GM15510 (cell line): ENCODE results near the gene AKNA.

Experiments used
- POLR2A ChIP-seq: IDR thresholded peaks from 3 replicates; pipeline ENCODE4 v1.6.1; 2011; ENCODE audit warnings: borderline replicate concordance; ENCODE audit not compliant: insufficient read length; ENCODE audit errors: extremely low read depth

Gene AKNA

GRCh38 chr9:114426046-114426948, 38.5 kb upstream of the AKNA start:
- TF ChIP-seq POLR2A, result no peak

- no peak for TF ChIP-seq POLR2A
Observed at GRCh38 chr9:114425126-114425525, 37.3 kb upstream of the AKNA start.

- no peak for TF ChIP-seq POLR2A
Observed at GRCh38 chr9:114424126-114424525, 36.3 kb upstream of the AKNA start.

DNA sequence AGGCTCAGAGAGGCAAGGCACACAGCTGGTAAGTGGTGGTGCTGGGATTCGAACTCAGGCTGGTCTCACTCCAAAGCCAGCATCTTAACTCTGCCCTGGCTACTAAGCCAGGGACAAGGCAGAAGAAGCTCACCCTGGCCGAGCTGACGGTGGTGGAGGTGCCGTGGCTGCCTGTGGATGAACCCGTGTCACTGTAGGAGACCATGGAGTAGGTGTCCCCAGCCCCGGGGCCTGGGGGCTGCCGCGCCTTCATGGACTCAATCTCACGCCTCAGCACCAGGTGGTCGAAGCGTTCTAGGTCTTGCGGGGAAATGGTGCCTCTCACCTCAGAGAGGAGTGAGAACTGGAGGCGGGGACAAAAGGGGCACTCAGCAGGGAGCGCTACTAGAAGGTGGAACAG, 35.4 kb upstream of the AKNA start:
- no peak for TF ChIP-seq POLR2A

DNA sequence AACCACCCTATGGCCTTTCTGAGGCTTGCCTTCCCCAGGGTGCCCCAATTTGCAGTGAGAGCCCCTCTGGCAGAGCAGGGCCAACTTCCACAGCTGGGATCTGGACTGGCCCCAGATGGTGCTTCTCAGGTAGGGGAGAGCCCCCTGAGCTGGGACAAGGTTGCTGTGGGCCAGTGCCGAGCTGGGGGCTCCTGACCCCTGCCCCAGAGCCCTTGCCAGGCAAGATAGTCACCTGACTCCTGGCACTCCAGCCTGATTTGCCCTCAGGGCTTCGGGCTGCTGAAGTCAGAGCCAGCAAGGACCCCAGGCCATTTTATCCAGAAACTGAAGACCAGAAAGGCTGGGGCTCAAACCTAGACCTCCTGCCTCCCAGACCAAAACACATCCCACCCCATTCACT, 33.4 kb upstream of the AKNA start:
- TF ChIP-seq POLR2A, result no peak

- no peak for TF ChIP-seq POLR2A
Observed at GRCh38 chr9:114419796-114420195, 32.0 kb upstream of the AKNA start.

GRCh38 chr9:114418053-114418452, 30.3 kb upstream of the AKNA start:
- no peak for TF ChIP-seq POLR2A

- no peak for TF ChIP-seq POLR2A
Observed at GRCh38 chr9:114417511-114417910, 29.7 kb upstream of the AKNA start.

GRCh38 chr9:114416906-114417305, 29.1 kb upstream of the AKNA start:
- no peak for TF ChIP-seq POLR2A

DNA sequence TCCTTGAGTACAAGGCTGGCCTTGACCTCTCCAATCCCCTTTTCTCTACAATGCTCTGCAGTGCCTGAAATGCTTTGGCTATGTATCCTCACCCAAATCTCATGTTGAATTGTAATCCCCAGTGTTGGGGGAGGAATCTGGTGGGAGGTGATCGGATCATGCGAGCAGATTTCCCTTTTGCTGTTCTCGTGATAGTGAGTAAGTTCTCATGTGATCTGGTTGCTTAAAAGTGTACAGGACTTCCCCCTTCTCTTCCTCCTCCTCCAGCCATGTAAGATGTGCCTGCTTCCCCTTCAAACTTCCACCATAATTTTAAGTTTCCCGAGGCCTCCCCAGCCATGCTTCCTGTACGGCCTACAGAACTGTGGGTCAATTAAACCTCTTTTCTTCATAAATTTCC, 28.5 kb upstream of the AKNA start:
- no peak for TF ChIP-seq POLR2A

DNA sequence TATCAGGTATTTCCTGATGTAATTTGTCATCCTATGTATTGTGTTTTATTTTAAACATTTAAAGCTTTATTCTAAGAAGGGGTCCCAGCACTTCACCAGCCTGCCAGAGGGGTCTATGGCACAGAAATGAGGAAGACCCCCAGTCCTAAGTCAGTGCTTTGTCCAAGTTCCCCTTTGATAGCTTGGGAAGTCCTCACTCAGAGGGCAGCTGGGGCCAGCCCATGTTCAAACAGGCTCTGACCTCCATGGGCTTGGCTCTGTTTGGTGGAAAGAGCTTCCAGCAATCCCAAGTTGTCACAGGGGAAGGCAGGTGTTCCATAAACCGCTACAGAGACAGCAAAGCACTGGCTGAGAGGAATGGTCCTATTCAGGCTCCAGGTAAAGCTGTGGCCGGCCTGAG, 26.6 kb upstream of the AKNA start:
- no peak for TF ChIP-seq POLR2A

DNA sequence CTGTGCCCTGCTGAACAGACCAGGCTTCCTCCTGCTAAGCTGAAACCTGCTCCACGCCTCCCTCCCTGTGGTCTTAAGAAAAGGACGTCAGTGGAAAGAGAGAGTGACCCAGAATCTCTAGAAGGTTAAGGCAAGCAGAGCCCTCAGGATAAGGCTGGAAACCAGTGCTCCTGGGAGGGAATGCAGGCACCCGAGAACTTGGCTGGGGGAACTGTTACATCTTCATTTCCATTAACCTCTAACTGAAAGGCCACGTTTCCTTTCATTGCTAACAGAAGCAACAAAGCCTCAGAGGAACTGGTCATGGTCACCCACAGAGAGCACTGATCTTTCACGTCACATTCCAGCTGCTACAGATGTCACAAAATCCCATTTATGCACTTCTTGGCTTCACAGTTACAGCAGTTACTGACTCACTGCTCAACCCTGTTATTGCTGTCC, 26.1 kb upstream of the AKNA start:
- no peak for TF ChIP-seq POLR2A

GRCh38 chr9:114412048-114412683, 24.4 kb upstream of the AKNA start:
- TF ChIP-seq POLR2A, result no peak

DNA sequence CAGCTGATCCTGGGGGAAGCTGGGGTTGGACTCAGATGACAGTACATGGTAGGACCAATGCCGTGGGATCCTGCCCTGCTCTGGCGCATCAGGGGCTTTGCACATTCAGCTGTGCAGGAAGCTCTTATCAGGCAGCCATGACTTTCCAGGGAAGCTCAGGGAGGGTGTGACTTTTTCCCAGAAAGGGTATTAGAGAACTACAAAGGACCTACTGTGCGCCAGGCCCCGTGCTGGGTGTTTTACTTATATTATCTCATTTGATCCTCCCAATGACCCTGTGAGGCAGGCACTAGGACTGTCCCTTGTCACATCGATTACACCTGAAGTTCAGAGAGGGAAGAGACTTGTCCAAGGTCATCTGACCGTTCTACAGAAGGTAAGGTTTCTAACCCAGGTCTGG, 23.7 kb upstream of the AKNA start:
- no peak for TF ChIP-seq POLR2A

DNA sequence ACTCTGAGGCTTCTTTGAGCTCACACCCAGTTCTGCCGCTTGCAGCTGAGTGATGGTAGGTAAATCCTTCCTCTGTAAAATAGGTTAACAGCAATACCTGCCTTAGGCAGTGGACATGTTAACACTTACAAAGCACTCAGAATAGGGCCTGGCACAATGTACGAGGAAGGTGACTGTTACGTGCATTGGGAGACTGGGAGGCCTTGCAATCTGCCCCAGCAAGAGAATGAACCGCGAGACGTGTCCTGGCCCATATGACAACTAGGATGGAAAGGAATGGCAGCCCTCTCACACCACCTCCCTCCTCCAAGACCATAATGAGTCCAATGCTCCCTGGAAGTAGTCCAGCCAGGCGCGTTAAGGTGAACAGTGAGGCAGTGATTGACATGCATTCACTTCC, 23.1 kb upstream of the AKNA start:
- TF ChIP-seq POLR2A, result no peak

GRCh38 chr9:114409842-114410241, 22.1 kb upstream of the AKNA start:
- no peak for TF ChIP-seq POLR2A
